IPS-NIHi7 (cell line): ENCODE measurements around the gene KLHL20.
"Not testable (repeated sequence)": the region's sequence is repeated elsewhere in the genome, so short reads cannot be mapped to it uniquely, and the experiment has no call there.

Source experiments
- DNase-seq: peaks from one replicate; pipeline ENCODE4 v3.0.0; 2012; ENCODE audit warnings: mixed read lengths; ENCODE audit errors: extremely low spot score

The KLHL20 gene

GRCh38 chr1:173714759-173715537 is at the start of gene KLHL20:
KLHL20 (plus strand) TSS chr1:173714981; CDS start chr1:173716044, 1,063 bp downstream.
- DNase-seq, result peak; percentile 89

GRCh38 chr1:173666646-173667045 is 48.1 kb upstream of the KLHL20 start:
- no peak for DNase-seq

- peak; percentile 81 for DNase-seq
These were observed 45.3 kb upstream of the KLHL20 start, which contains the start of gene ANKRD45 for GRCh38 chr1:173669491-173669941. ANKRD45 (minus strand) TSS chr1:173669851; CDS start chr1:173659418, 10,433 bp downstream.

GRCh38 chr1:173674496-173674895 is 40.3 kb upstream of the KLHL20 start:
- DNase-seq, result not testable (repeated sequence)

- not testable (repeated sequence) for DNase-seq
These were observed 34.6 kb upstream of the KLHL20 start for GRCh38 chr1:173680152-173680551.

GRCh38 chr1:173682184-173682583 is 32.6 kb upstream of the KLHL20 start:
- DNase-seq, result no peak

- DNase-seq, result not testable (repeated sequence)
These were observed 30.9 kb upstream of the KLHL20 start for GRCh38 chr1:173683838-173684237.

GRCh38 chr1:173685121-173685520 is 29.7 kb upstream of the KLHL20 start:
- DNase-seq, result not testable (repeated sequence)

GRCh38 chr1:173688300-173688699 is 26.5 kb upstream of the KLHL20 start:
- no peak for DNase-seq

- no peak for DNase-seq
These were observed 21.5 kb upstream of the KLHL20 start for GRCh38 chr1:173693238-173693637.

GRCh38 chr1:173701299-173701698 is 13.5 kb upstream of the KLHL20 start:
- DNase-seq, result not testable (repeated sequence)

GRCh38 chr1:173702736-173703135 is 12.0 kb upstream of the KLHL20 start:
- no peak for DNase-seq

GRCh38 chr1:173705117-173705516 is 9.7 kb upstream of the KLHL20 start:
- no peak for DNase-seq

GRCh38 chr1:173708787-173709186 is 6.0 kb upstream of the KLHL20 start:
- no peak for DNase-seq

- DNase-seq, result no peak
These were observed 381 bp upstream of the KLHL20 start for GRCh38 chr1:173714441-173714758.

- no peak for DNase-seq
These were observed 710 bp downstream of the KLHL20 start for GRCh38 chr1:173715538-173715844.

- no peak for DNase-seq
These were observed 2.5 kb downstream of the KLHL20 start for GRCh38 chr1:173717238-173717637.

- not testable (repeated sequence) for DNase-seq
These were observed 16.6 kb downstream of the KLHL20 start for GRCh38 chr1:173731331-173731730.

- DNase-seq, result no peak
These were observed 19.1 kb downstream of the KLHL20 start for GRCh38 chr1:173733912-173734311.

GRCh38 chr1:173736104-173736503 is 21.3 kb downstream of the KLHL20 start:
- not testable (repeated sequence) for DNase-seq

- DNase-seq, result no peak
These were observed 27.6 kb downstream of the KLHL20 start for GRCh38 chr1:173742203-173742886.

- DNase-seq, result no peak
These were observed 29.9 kb downstream of the KLHL20 start for GRCh38 chr1:173744651-173745050.

- no peak for DNase-seq
These were observed 34.4 kb downstream of the KLHL20 start for GRCh38 chr1:173749137-173749536.
